Panc1 (cell line): ENCODE measurements around the gene WRNIP1. TPM values are rescaled to one million over a fixed set of nuclear protein-coding genes. Genes with fewer than 3 reads are reported as not detected.
A peak's percentile ranks its signal among the peaks of the same experiment; 100 is the strongest.

Source experiments
- ATAC-seq: fragments of 200-7000 bp; cut with Tn5 transposase; 2 replicates; pipeline ENCODE4 v1.9.1; 2020; ENCODE audit warnings: mild to moderate bottlenecking, moderate library complexity
- BruUV-seq: library from RNA; stranded (reverse); fragments of 400-500 nt; replicated peaks from 2 replicates; lab custom pipeline; 2021; lab: Mats Ljungman, UMichigan
- CTCF ChIA-PET: fragments of 300-600 bp; sonication (Branson Sonifier 250); formaldehyde crosslinking; loops from one replicate; lab custom pipeline; 2022; ENCODE audit warnings: antibody characterized with exemption; lab: Charles Lee
- POLR2A ChIA-PET: fragments of 300-600 bp; sonication (Branson Sonifier 250); formaldehyde crosslinking; loops from one replicate; lab custom pipeline; 2022; ENCODE audit warnings: antibody characterized with exemption; lab: Charles Lee
- DNase-seq: peaks from one replicate; pipeline ENCODE4 v3.0.0-alpha.2; 2010; ENCODE audit warnings: low read depth, low spot score
- H3K27ac ChIP-seq: 2 replicates; pipeline ENCODE4 v1.5.1; 2011; ENCODE audit warnings: mild to moderate bottlenecking, low read length, inconsistent platforms
- H3K27me3 ChIP-seq: fragments of 200-500 bp; sonication (Bioruptor generic); 2 replicates; pipeline ENCODE4 v1.6.0; 2014; ENCODE audit warnings: low read length, inconsistent platforms; ENCODE audit not compliant: control insufficient read depth, insufficient read depth
- H3K36me3 ChIP-seq: fragments of 200-500 bp; sonication (Bioruptor generic); 2 replicates; pipeline ENCODE4 v1.5.1; 2014; ENCODE audit warnings: inconsistent platforms, mild to moderate bottlenecking, low read length, moderate library complexity; ENCODE audit not compliant: control insufficient read depth, insufficient read depth
- H3K4me1 ChIP-seq: 2 replicates; pipeline ENCODE4 v1.5.1; 2011; ENCODE audit warnings: inconsistent platforms, mild to moderate bottlenecking, low read length, moderate library complexity; ENCODE audit not compliant: control insufficient read depth, insufficient read depth
- H3K4me3 ChIP-seq, 2 experiments: 2 replicates each; pipeline ENCODE4 v1.5.1; 2011 to 2012; ENCODE audit warnings: low read depth in 2 of 2, low read length in 2 of 2, mild to moderate bottlenecking in 2 of 2, inconsistent platforms in 1 of 2, moderate library complexity in 1 of 2
- H3K9me3 ChIP-seq: fragments of 200-500 bp; sonication (Bioruptor generic); 2 replicates; pipeline ENCODE4 v1.5.1; 2014; ENCODE audit warnings: low read depth, mild to moderate bottlenecking, inconsistent platforms, low read length, moderate library complexity; ENCODE audit not compliant: control insufficient read depth, insufficient read depth
- CTCF ChIP-seq: fragments of 450-650 bp; IDR thresholded peaks from 2 replicates; pipeline ENCODE4 v1.5.1; 2017; ENCODE audit warnings: mild to moderate bottlenecking
- POLR2AphosphoS5 ChIP-seq: IDR thresholded peaks from 2 replicates; pipeline ENCODE4 v1.6.1; 2012; ENCODE audit warnings: mild to moderate bottlenecking, low read depth, low read length, moderate library complexity
- REST ChIP-seq, 2 experiments: IDR thresholded peaks; 2 replicates each; pipeline ENCODE4 v1.6.1; 2011 to 2012; ENCODE audit warnings: low read depth in 2 of 2, control low read depth in 1 of 2, low read length in 1 of 2, mild to moderate bottlenecking in 1 of 2, moderate library complexity in 1 of 2; ENCODE audit not compliant: insufficient read depth in 1 of 2
- SIN3A ChIP-seq: IDR thresholded peaks from 2 replicates; pipeline ENCODE4 v1.6.1; 2012; ENCODE audit warnings: low read depth, mild to moderate bottlenecking, low read length, moderate library complexity, borderline replicate concordance; ENCODE audit not compliant: insufficient read depth
- TCF7L2 ChIP-seq: IDR thresholded peaks from 2 replicates; pipeline ENCODE4 v1.6.1; 2011; ENCODE audit warnings: mild to moderate bottlenecking, low read depth, low read length, inconsistent platforms
- in situ Hi-C: cut with HindIII; loops from 2 replicates; pipeline ENCODE4 v1.10.0; 2016; ENCODE audit warnings: low sequenced_read_pairs, low pct_unique_long_range_greater_than_20kb
- intact Hi-C: fragments of 100-400 bp; cut with micrococcal nuclease; formaldehyde crosslinking; loops from one replicate; pipeline ENCODE4 v1.10.0; 2022; ENCODE audit not compliant: unreplicated experiment
- total RNA-seq: library from RNA; stranded (reverse); gene quantifications from one replicate; pipeline ENCODE4 v1.2.1, GENCODE V29; 2021; ENCODE audit not compliant: unreplicated experiment

Gene WRNIP1
- total RNA-seq, 1 experiment from 2014 or later, result 69.1 TPM

GRCh38 chr6:2816158-2816557, 51.0 kb downstream of the WRNIP1 start:
- no peak overlapping the region for H3K27ac ChIP-seq
- intact Hi-C loops, result no loop called here
- no peak overlapping the region for H3K4me3 ChIP-seq
- no peaks in the 10 kb centered on the region for H3K27me3 ChIP-seq
- peaks cover 17% of the 10 kb centered on the region; the same call in 1 of the 2 replicates for H3K9me3 ChIP-seq
- no TSS peak for BruUV-seq
- in situ Hi-C loops, result no loop called here
- DNase-seq (no peak), ATAC-seq (no peak)
- no peaks in the 10 kb centered on the region for H3K36me3 ChIP-seq
- H3K4me1 ChIP-seq, result peaks cover 16% of the 10 kb centered on the region
- POLR2A ChIA-PET, result no interaction called here
- TF ChIP-seq TCF7L2, result no peak
- no peak for TF ChIP-seq POLR2AphosphoS5
- CTCF ChIA-PET, result no interaction called here

GRCh38 chr6:2817903-2818443, 52.8 kb downstream of the WRNIP1 start:
- peak overlapping the region; percentile 76 for H3K27ac ChIP-seq
- BruUV-seq, result no TSS peak
- ChIA-PET POLR2A (no interaction called here), CTCF (interaction anchor here (0.5 to 1.0 kb wide), 2 partner anchors 26 to 132 kb away, joined by 3 to 6 read pairs; no protein-coding TSS in a partner anchor)
- peaks cover 16% of the 10 kb centered on the region for H3K4me1 ChIP-seq
- H3K36me3 ChIP-seq, result no peaks in the 10 kb centered on the region
- TF ChIP-seq SIN3A, result no peak
- TF ChIP-seq POLR2AphosphoS5, result no peak
- H3K4me3 ChIP-seq, result no peak overlapping the region; a peak in 1 of 4 replicates
- H3K27me3 ChIP-seq, result no peaks in the 10 kb centered on the region
- DNase-seq (no peak), ATAC-seq (peak; percentile 76; the same call in 1 of the 2 replicates)
- H3K9me3 ChIP-seq, result peaks cover 17% of the 10 kb centered on the region; the same call in 1 of the 2 replicates
- intact Hi-C loops, result no loop called here
- in situ Hi-C loops, result no loop called here

GRCh38 chr6:2818593-2818992, 53.4 kb downstream of the WRNIP1 start:
- no peaks in the 10 kb centered on the region for H3K27me3 ChIP-seq
- BruUV-seq, result no TSS peak
- no peak overlapping the region for H3K4me3 ChIP-seq
- H3K9me3 ChIP-seq, result peaks cover 17% of the 10 kb centered on the region; the same call in 1 of the 2 replicates
- H3K4me1 ChIP-seq, result peaks cover 16% of the 10 kb centered on the region
- DNase-seq (no peak), ATAC-seq (no peak)
- ChIA-PET CTCF (interaction anchor here (0.6 to 1.0 kb wide), 2 partner anchors 27 to 1334 kb away, joined by 3 to 5 read pairs; no protein-coding TSS in a partner anchor), POLR2A (no interaction called here)
- H3K27ac ChIP-seq, result peak overlapping the region; percentile 76
- H3K36me3 ChIP-seq, result no peaks in the 10 kb centered on the region
- intact Hi-C loops, result no loop called here
- in situ Hi-C loops, result no loop called here
- TF ChIP-seq POLR2AphosphoS5 (no peak), TCF7L2 (no peak), CTCF (no peak), REST (IDR thresholded peaks at IDR 0.05; ENCODE audit: insufficient read depth in 1 of 2, low read depth in 2 of 2, low read length in 1 of 2) (no peak)
